Esophagus mucosa (tissue), 1 donor: ENCODE data around the gene KIF26B. TPM values are rescaled to one million over a fixed set of nuclear protein-coding genes. Genes with fewer than 3 reads are reported as not detected.
"Not testable (repeated sequence)": the region's sequence is repeated elsewhere in the genome, so short reads cannot be mapped to it uniquely, and the experiment has no call there.

Experiments used
- ATAC-seq: fragments of 200-7000 bp; cut with Tn5 transposase; one replicate; pipeline ENCODE4 v1.9.1; 2020
- total RNA-seq: library from RNA; stranded (reverse); gene quantifications from one replicate; pipeline ENCODE4 v1.2.4, GENCODE V29; 2023
- donor health status: DM: yes; HTN: yes; CAD: no.

KIF26B gene
- total RNA-seq, 1 donor from 2014 or later = 0.56 TPM

GRCh38 chr1:245397771-245398170, 243.0 kb downstream of the KIF26B start:
- ATAC-seq = no peak

GRCh38 chr1:245398180-245398579, 243.4 kb downstream of the KIF26B start:
- ATAC-seq = no peak

- no peak for ATAC-seq
Measured at GRCh38 chr1:245401881-245402587, 247.2 kb downstream of the KIF26B start.

- not testable (repeated sequence) for ATAC-seq
Measured at GRCh38 chr1:245402998-245403397, 248.2 kb downstream of the KIF26B start.

GRCh38 chr1:245404527-245404926, 249.7 kb downstream of the KIF26B start:
- no peak for ATAC-seq

GRCh38 chr1:245404952-245405351, 250.2 kb downstream of the KIF26B start:
- no peak for ATAC-seq

- ATAC-seq = no peak
Measured at GRCh38 chr1:245406426-245406825, 251.6 kb downstream of the KIF26B start.

GRCh38 chr1:245407983-245408382, 253.2 kb downstream of the KIF26B start:
- ATAC-seq = no peak

GRCh38 chr1:245409341-245410195, 254.8 kb downstream of the KIF26B start:
- ATAC-seq = no peak

- no peak for ATAC-seq
Measured at GRCh38 chr1:245411245-245412036, 256.7 kb downstream of the KIF26B start.

GRCh38 chr1:245412306-245412705, 257.5 kb downstream of the KIF26B start:
- no peak for ATAC-seq

- no peak for ATAC-seq
Measured at GRCh38 chr1:245416781-245417180, 262.0 kb downstream of the KIF26B start.

GRCh38 chr1:245418077-245418476, 263.3 kb downstream of the KIF26B start:
- ATAC-seq = no peak

- ATAC-seq = no peak
Measured at GRCh38 chr1:245419461-245419978, 264.7 kb downstream of the KIF26B start.

- no peak for ATAC-seq
Measured at GRCh38 chr1:245419989-245420388, 265.2 kb downstream of the KIF26B start.

- ATAC-seq = no peak
Measured at GRCh38 chr1:245420926-245421325, 266.1 kb downstream of the KIF26B start.

GRCh38 chr1:245428681-245429080, 273.9 kb downstream of the KIF26B start:
- no peak for ATAC-seq

- no peak for ATAC-seq
Measured at GRCh38 chr1:245431706-245432105, 276.9 kb downstream of the KIF26B start.

GRCh38 chr1:245432228-245432875, 277.6 kb downstream of the KIF26B start:
- no peak for ATAC-seq

- ATAC-seq = no peak
Measured at GRCh38 chr1:245433561-245433960, 278.8 kb downstream of the KIF26B start.

- no peak for ATAC-seq
Measured at GRCh38 chr1:245434280-245434679, 279.5 kb downstream of the KIF26B start.

GRCh38 chr1:245436407-245436806, 281.6 kb downstream of the KIF26B start:
- no peak for ATAC-seq
